Cerebellar nuclear complex (tissue), 1 donor: ENCODE data around the gene PDE4D.
"Not testable (repeated sequence)": the region's sequence is repeated elsewhere in the genome, so short reads cannot be mapped to it uniquely, and the experiment has no call there.

Experiments used
- DNase-seq, 2 experiments: peaks; one replicate each; lab custom pipeline; 2025; lab: John Stamatoyannopoulos, UW

Gene PDE4D

DNA sequence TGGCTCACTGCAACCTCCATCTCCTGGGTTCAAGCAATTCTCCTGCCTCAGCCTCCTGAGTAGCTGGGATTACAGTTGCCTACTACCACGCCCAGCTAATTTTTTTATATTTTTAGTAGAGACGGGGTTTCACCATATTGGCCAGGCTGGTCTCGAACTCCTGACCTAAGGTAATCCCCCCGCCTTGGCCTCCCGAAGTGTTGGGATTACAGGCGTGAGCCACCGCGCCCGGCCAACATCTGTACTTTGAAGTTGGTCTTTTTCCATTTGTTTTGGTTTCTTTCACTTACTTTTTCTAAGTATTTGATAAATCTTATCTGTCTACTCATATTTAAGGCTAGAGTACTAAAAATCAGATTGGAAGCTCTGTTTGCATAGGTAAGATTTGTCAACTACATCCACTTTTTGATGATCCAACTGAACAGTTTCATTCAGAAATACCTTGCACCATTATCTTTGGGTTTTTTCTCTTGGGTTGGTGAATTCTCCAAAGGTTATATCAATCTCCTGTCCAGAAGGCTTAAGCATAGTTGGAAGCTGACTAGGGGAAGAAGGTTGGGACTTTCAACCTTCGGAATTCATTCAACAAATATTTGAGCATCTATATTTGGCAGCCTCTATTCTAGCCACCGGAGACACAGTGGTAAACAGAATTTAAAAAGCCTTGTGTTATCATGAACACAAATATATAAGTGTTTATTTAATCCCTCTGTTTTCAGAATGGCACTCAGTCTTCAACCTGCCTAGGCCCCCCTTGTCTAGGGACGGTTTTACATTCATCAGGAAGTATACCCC is 821.6 kb downstream of the PDE4D start:
- no peak for DNase-seq

GRCh38 chr5:59069438-59070079 is 824.0 kb downstream of the PDE4D start:
- DNase-seq = no peak

GRCh38 chr5:59067956-59068656 is 825.4 kb downstream of the PDE4D start:
- no peak for DNase-seq

GRCh38 chr5:59066367-59067163 is 827.0 kb downstream of the PDE4D start:
- no peak for DNase-seq

DNA sequence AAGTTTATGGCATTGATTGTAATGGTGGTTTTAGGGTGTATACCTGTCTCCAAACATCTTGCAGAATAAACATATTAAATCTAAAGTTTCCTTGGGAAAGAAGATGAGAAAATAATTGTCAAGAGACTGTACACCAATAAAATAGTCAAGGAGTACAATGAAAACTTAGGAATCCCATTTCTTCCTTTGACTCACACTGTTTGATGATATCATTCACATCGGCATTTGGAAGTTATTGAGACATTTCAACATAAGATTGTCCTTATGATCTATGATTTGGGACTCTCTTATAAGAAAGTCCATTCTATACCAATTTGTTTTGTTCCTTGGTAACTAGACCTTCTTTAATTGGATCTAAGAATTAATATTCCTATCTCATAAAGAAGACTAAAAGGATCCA is 828.0 kb downstream of the PDE4D start:
- DNase-seq = no peak

GRCh38 chr5:59064293-59064692 is 829.2 kb downstream of the PDE4D start:
- DNase-seq = no peak

- no peak for DNase-seq
These were observed 830.4 kb downstream of the PDE4D start for GRCh38 chr5:59062986-59063683.

DNA sequence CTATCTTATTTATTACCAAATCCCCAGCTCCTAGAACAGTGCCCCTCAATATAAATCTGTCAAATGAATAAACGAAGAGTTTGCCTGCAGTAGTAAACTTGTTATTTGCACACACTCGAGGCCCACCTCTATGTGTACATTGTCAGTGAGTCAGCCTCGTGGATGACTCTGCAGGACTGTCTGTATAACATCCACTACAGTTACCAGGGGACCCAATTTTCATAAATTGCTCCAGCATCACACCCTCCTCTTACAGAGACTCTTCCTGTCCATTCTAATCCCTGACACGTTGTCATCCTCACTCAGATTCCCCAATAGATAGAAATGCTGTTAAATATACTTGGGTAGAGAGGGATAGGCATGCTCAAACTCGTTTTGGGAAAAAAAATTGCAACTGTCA is 832.1 kb downstream of the PDE4D start:
- DNase-seq = no peak

GRCh38 chr5:59058969-59059687 is 834.4 kb downstream of the PDE4D start:
- no peak for DNase-seq

DNA sequence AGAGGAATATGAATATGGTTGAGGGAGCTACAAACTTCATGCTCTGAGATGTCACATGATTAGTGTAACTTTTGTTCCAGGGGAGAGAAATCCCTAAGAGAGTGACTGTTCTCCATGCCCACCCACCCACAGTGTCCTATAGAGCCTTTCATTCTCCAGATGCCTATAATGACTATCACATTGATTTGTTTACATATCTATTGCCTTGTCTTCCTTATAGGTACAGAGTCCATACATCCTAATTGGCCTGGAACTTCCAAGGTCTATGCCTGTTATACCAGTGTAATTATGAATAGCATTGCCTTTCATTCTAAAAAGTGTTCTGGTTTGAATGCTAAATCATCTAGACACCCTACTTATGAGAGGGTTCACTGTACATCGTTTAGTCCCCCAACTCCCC is 835.3 kb downstream of the PDE4D start:
- no peak for DNase-seq

- not testable (repeated sequence) for DNase-seq
These were observed 836.9 kb downstream of the PDE4D start for GRCh38 chr5:59056599-59056998.

GRCh38 chr5:59055745-59056448 is 837.6 kb downstream of the PDE4D start:
- DNase-seq = no peak

- DNase-seq = no peak
These were observed 838.5 kb downstream of the PDE4D start for GRCh38 chr5:59054963-59055528.

GRCh38 chr5:59051951-59052350 is 841.6 kb downstream of the PDE4D start:
- DNase-seq = no peak

GRCh38 chr5:59049095-59049494 is 844.4 kb downstream of the PDE4D start:
- DNase-seq = no peak

- DNase-seq = no peak
These were observed 851.1 kb downstream of the PDE4D start for GRCh38 chr5:59042201-59043055.

DNA sequence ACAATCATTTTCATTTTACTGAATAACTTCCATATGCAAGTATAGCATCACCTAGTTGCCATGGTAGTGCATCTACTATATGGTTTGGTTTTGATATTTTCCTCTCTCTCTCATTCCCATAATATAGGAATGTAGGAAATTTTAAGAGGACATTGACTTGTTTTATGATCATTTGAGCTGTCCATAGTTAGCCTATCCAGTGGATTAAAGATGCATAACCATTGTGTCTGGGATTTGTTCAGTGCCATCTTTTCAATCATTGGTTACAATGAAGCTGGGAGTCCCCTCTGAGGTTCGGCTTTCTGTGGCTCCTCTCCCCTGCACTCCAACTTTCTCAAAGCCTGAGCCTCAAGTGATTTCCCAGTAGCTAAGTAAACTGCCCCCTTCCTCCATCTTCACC is 852.2 kb downstream of the PDE4D start:
- no peak for DNase-seq

GRCh38 chr5:59040804-59041201 is 852.7 kb downstream of the PDE4D start:
- DNase-seq = no peak
